ENCODE results near the gene NDUFS8.

NDUFS8 gene

GRCh38 chr11:68040957-68041591, 10.6 kb downstream of the NDUFS8 start:
- DNase-seq (ENCODE audit: insufficient read length, low spot score) (no peak), FAIRE-seq (no peak)
- TF ChIP-seq POLR2A (IDR thresholded peaks at IDR 0.05; ENCODE audit: low read depth, low read length): no peak

DNA sequence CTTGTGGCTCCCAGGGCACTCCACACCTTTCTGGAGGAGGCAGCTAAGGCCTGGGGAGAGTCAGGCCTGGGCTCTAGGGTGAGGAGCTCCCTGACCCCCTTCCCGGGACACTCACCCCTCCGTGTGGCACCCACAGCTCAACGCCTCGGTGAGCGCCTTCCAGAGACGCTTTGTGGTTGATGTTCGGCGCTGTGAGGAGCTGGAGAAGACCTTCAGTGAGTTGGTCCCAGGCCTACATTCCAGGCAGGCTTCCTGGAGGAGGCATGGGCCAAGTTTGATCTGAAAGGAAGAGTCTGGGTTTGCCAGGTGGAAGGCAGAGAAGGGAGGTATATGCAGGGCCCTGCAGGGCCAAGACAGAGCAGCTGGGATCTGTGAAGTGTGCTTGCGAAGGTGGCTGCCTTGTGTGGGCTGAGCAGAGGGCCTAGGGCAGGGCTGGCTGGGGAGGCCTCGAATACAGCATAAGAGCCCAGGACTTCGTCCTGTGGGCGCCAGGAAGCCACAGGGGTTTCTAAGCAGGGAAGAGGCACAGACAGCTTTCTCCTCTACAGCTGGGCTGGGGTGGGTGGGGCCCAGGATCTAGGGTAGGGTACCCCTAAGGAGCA, 11.2 kb downstream of the NDUFS8 start:
- no peak for TF ChIP-seq POLR2A (IDR thresholded peaks at IDR 0.05; ENCODE audit: low read depth, low read length)
- no peak for DNase-seq (ENCODE audit: insufficient read length, low spot score)
- no peak for FAIRE-seq

GRCh38 chr11:68042219-68043028, 11.9 kb downstream of the NDUFS8 start:
- FAIRE-seq (no peak), DNase-seq (ENCODE audit: insufficient read length, low spot score) (no peak)
- no peak for TF ChIP-seq POLR2A (IDR thresholded peaks at IDR 0.05; ENCODE audit: low read depth, low read length)

- FAIRE-seq (no peak), DNase-seq (ENCODE audit: insufficient read length, low spot score) (peak; percentile 76)
- no peak for TF ChIP-seq POLR2A (IDR thresholded peaks at IDR 0.05; ENCODE audit: low read depth, low read length)
Measured at GRCh38 chr11:68043029-68043348, 12.5 kb downstream of the NDUFS8 start.

DNA sequence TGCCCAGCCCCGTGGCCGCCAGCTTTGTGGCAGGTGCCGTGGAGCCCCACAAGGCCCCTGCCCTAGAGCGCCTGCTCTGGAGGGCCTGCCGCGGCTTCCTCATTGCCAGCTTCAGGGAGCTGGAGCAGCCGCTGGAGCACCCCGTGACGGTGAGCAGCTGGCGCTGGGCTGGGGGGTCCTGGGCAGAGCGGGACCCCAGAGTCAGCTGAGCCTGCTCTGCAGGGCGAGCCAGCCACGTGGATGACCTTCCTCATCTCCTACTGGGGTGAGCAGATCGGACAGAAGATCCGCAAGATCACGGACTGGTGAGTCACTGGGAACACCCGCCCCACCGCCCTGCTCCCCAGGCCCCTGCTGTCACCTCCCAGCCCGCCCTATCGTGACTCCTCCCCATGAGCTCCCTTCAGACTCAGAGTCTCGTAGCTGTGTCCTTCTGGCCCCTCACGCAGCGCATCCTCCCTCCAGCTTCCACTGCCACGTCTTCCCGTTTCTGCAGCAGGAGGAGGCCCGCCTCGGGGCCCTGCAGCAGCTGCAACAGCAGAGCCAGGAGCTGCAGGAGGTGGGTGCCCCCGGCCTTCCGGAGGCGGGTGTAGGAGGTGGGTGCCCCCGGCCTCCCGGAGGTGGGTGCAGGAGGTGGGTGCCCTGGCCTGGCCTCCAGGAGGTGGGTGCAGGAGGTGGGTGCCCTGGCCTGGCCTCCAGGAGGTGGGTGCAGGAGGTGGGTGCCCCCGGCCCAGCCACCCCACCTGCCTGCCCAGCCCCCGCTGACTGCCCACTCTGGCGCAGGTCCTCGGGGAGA, 13.1 kb downstream of the NDUFS8 start:
- DNase-seq (ENCODE audit: insufficient read length, low spot score) (peak; percentile 100), FAIRE-seq (peak; percentile 70)
- peak; percentile 22; the same call in 1 of the 2 replicates for TF ChIP-seq POLR2A (IDR thresholded peaks at IDR 0.05; ENCODE audit: low read depth, low read length)

DNA sequence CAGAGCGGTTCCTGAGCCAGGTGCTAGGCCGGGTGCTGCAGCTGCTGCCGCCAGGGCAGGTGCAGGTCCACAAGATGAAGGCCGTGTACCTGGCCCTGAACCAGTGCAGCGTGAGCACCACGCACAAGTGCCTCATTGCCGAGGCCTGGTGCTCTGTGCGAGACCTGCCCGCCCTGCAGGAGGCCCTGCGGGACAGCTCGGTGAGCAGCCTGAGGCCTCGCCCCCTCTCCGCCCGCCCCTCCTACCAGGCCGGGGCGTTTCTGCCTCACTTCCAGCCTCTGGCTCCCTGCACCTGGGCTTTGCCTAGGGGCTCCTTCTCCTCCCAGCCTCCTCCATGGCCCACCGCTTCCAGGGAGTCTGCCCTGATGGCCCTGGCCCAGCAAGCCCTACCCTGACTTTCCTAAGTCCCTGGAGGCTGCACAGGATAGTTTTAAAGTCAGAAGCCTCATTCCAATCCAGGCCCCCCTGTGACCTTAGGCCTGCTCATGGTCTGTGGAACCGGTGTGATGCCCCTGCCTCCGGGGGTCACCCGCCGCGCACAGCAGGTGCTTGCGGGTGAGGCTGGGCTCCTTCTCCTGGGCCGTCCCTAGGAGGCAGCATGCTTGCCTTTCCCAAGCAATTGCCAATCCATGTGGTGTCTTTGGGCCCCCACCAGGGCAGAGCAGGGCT, 13.8 kb downstream of the NDUFS8 start:
- no peak for TF ChIP-seq POLR2A (IDR thresholded peaks at IDR 0.05; ENCODE audit: low read depth, low read length)
- no peak for DNase-seq (ENCODE audit: insufficient read length, low spot score)
- no peak for FAIRE-seq

DNA sequence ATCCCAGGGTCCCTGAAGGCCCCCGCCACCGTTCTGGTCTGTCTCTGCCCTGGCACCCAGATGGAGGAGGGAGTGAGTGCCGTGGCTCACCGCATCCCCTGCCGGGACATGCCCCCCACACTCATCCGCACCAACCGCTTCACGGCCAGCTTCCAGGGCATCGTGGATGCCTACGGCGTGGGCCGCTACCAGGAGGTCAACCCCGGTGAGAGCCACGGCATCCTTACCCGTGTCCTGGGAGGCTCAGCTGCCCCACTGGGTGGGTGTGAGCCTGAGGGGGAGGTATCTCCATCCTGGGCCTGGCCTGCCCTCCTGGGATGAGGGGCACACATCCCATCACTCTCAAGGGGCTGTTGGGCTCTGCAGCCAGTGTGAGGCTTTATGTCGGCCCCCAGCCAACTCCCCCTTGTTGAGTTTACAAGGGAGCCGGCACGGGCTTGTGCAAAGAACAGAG, 14.4 kb downstream of the NDUFS8 start:
- no peak for TF ChIP-seq POLR2A (IDR thresholded peaks at IDR 0.05; ENCODE audit: low read depth, low read length)
- FAIRE-seq (no peak), DNase-seq (ENCODE audit: insufficient read length, low spot score) (no peak)

- no peak for FAIRE-seq
Measured at GRCh38 chr11:68047437-68048290, 17.2 kb downstream of the NDUFS8 start.

GRCh38 chr11:68048681-68049508, 18.4 kb downstream of the NDUFS8 start:
- TF ChIP-seq POLR2A (IDR thresholded peaks at IDR 0.05; ENCODE audit: low read depth, low read length): no peak
- FAIRE-seq (no peak), DNase-seq (ENCODE audit: insufficient read length, low spot score) (no peak)

More at GRCh38 chr11:68047437-68048290, 17.2 kb downstream of the NDUFS8 start:
- no peak for DNase-seq (ENCODE audit: insufficient read length, low spot score)
- TF ChIP-seq POLR2A (IDR thresholded peaks at IDR 0.05; ENCODE audit: low read depth, low read length): no peak

GRCh38 chr11:68049509-68050370, 19.3 kb downstream of the NDUFS8 start:
- DNase-seq (ENCODE audit: insufficient read length, low spot score) (no peak), FAIRE-seq (no peak)
- TF ChIP-seq POLR2A (IDR thresholded peaks at IDR 0.05; ENCODE audit: low read depth, low read length): no peak

- DNase-seq (ENCODE audit: insufficient read length, low spot score) (no peak), FAIRE-seq (no peak)
- TF ChIP-seq POLR2A (IDR thresholded peaks at IDR 0.05; ENCODE audit: low read depth, low read length): no peak
Measured at GRCh38 chr11:68050371-68050841, 19.9 kb downstream of the NDUFS8 start.
